ENCODE data around the gene PTPN18.

Gene PTPN18

GRCh38 chr2:130346041-130346740, 9.7 kb upstream of the PTPN18 start:
- no peak for DNase-seq
- H3K4me3 ChIP-seq (ENCODE audit: low read depth, low read length): no peak overlapping the region
- H3K9me3 ChIP-seq (ENCODE audit: severe bottlenecking): no peaks in the 10 kb centered on the region
- H3K36me3 ChIP-seq: peaks cover 35% of the 10 kb centered on the region
- no peaks in the 10 kb centered on the region for H3K27me3 ChIP-seq (ENCODE audit: insufficient read depth, low read depth, severe bottlenecking)
- TF ChIP-seq CTCF (IDR thresholded peaks at IDR 0.05; ENCODE audit: low read depth, low read length): no peak
- H3K27ac ChIP-seq: no peak overlapping the region

GRCh38 chr2:130346741-130347066, 9.2 kb upstream of the PTPN18 start:
- Histone ChIP-seq H3K27me3 (ENCODE audit: insufficient read depth, low read depth, severe bottlenecking) (no peaks in the 10 kb centered on the region), H3K27ac (no peak overlapping the region), H3K9me3 (ENCODE audit: severe bottlenecking) (no peaks in the 10 kb centered on the region), H3K4me3 (ENCODE audit: low read depth, low read length) (no peak overlapping the region), H3K36me3 (peaks cover 35% of the 10 kb centered on the region)
- no peak for TF ChIP-seq CTCF (IDR thresholded peaks at IDR 0.05; ENCODE audit: low read depth, low read length)
- no peak for DNase-seq

- Histone ChIP-seq H3K9me3 (ENCODE audit: severe bottlenecking) (no peaks in the 10 kb centered on the region), H3K4me3 (ENCODE audit: low read depth, low read length) (no peak overlapping the region), H3K36me3 (peaks cover 35% of the 10 kb centered on the region), H3K27ac (no peak overlapping the region), H3K27me3 (ENCODE audit: insufficient read depth, low read depth, severe bottlenecking) (no peaks in the 10 kb centered on the region)
- no peak for TF ChIP-seq CTCF (IDR thresholded peaks at IDR 0.05; ENCODE audit: low read depth, low read length)
- DNase-seq: no peak
These were observed 8.5 kb upstream of the PTPN18 start for GRCh38 chr2:130347220-130347925.

GRCh38 chr2:130349174-130349573, 6.7 kb upstream of the PTPN18 start:
- peaks cover 35% of the 10 kb centered on the region for H3K36me3 ChIP-seq
- no peak for DNase-seq
- TF ChIP-seq CTCF (IDR thresholded peaks at IDR 0.05; ENCODE audit: low read depth, low read length): no peak
- no peaks in the 10 kb centered on the region for H3K27me3 ChIP-seq (ENCODE audit: insufficient read depth, low read depth, severe bottlenecking)
- no peak overlapping the region for H3K27ac ChIP-seq
- no peak overlapping the region for H3K4me3 ChIP-seq (ENCODE audit: low read depth, low read length)
- no peaks in the 10 kb centered on the region for H3K9me3 ChIP-seq (ENCODE audit: severe bottlenecking)

- Histone ChIP-seq H3K36me3 (peaks cover 12% of the 10 kb centered on the region), H3K9me3 (ENCODE audit: severe bottlenecking) (no peaks in the 10 kb centered on the region), H3K27ac (no peak overlapping the region), H3K4me3 (ENCODE audit: low read depth, low read length) (no peak overlapping the region), H3K27me3 (ENCODE audit: insufficient read depth, low read depth, severe bottlenecking) (no peaks in the 10 kb centered on the region)
- no peak for DNase-seq
- no peak for TF ChIP-seq CTCF (IDR thresholded peaks at IDR 0.05; ENCODE audit: low read depth, low read length)
These were observed 4.1 kb upstream of the PTPN18 start for GRCh38 chr2:130351711-130352110.

All from WERI-Rb-1 (cell line).